H1 (cell line): ENCODE data around the gene CRYBA4. TPM values are rescaled to one million over a fixed set of nuclear protein-coding genes. Genes with fewer than 3 reads are reported as not detected.

Source experiments
- SIRT6 ChIP-seq: IDR thresholded peaks from one replicate; pipeline ENCODE4 v1.7.1; 2012; ENCODE audit warnings: low read length, inconsistent platforms
- TAF1 ChIP-seq: IDR thresholded peaks from 2 replicates; pipeline ENCODE4 v1.6.1; 2011; ENCODE audit warnings: mild to moderate bottlenecking, low read depth, low read length
- polyA plus RNA-seq, 7 experiments: library from polyadenylated mRNA; depleted of rRNA in 3 of 7; stranded (reverse) in 5 of 7; unstranded in 2 of 7; fragments of >200 nt in 5 of 7; fragments of 200-250 nt in 2 of 7; gene quantifications; 1 replicate in 5 of 7; 2 replicates in 1 of 7; 4 replicates in 1 of 7; pipeline versions ENCODE4 v1.2.1 to v1.2.3, GENCODE V29; 2011 to 2013; ENCODE audit warnings: missing spikeins in 2 of 7, mixed read lengths in 2 of 7
- total RNA-seq: library from RNA; stranded (reverse); fragmentation: NEBNext Ultra II Directional; extraction: Animal tissue kit (Norgen Biotek cat#: 25700); gene quantifications from 2 replicates; pipeline ENCODE4 v1.2.1, GENCODE V29; 2021

Gene CRYBA4
- total and polyA plus RNA-seq, 2 of the 8 experiments (the other 6 are each of a cell fraction or from before 2014, with no cell fraction given) = 0.67 to 3.1 TPM

DNA sequence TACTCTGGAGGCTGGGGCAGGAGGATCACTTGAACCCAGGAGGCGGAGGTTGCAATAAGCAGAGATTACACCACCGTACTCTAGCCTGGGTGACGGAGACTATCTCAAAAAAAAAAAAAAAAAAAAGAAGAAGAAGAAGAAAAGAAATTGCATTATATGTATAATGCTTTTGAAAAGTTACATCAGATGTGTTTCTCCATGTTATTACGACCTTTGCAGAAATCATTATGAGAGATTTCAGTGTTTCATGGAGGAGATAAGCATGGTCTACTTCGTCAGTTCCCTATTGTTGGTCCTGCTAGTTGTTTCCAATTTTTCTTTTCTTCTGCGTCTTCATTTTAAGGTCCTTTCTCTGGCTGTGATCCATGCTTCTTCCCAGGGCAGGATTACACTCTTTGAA, 38.6 kb downstream of the CRYBA4 start (continued):
- TF ChIP-seq TAF1 = no peak
- TF ChIP-seq SIRT6 = no peak
